Measurements from ENCODE around the gene FEZ2.

The FEZ2 gene

DNA sequence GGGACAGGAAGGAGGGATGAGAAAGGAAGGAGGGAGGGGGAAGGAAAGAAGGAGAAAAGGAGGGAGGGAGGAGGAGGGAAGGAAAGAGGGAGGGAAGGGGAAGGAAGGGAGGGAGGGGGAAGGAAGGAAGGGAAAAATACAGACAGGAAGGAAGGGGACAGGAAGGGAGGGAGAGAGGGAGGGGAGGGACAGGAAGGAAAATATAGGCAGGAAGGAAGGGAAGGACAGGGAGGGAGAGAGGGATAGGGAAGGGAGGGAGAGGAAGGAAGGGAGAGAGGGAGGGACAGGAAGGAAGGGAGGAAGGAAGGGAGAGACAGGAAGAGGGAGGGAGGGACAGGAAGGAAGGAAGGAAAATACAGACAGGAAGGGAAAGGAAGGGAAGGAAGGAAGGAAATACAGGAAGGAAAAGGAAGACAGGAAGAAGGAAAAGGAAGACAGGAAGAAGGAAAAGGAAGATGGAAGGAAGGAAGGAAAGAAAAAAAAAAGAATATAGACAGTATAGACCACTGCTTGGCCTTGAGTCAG lies 63.6 kb downstream of the FEZ2 start:
- no peak for DNase-seq (ENCODE audit: low read depth in 2 of 2, low spot score in 1 of 2)

DNA sequence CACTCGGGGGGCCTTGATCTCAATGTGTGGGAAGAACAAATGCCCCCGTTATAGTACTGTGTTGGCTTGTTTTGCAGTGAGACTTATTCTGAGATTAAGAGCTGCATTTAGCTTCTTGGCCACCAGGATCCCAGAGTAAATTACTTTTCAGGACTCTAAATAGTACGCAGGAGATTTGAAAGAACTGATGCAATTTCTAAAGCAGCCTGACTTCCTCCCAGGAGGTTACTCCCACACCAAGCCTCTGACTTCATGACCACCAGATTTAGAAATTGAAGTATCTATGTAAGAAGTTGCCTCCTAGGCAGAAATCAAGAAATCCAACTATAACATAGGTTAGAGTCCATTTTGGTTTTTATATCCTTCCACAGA lies 67.0 kb downstream of the FEZ2 start:
- no peak for DNase-seq (ENCODE audit: low read depth in 2 of 2, low spot score in 1 of 2)

DNA sequence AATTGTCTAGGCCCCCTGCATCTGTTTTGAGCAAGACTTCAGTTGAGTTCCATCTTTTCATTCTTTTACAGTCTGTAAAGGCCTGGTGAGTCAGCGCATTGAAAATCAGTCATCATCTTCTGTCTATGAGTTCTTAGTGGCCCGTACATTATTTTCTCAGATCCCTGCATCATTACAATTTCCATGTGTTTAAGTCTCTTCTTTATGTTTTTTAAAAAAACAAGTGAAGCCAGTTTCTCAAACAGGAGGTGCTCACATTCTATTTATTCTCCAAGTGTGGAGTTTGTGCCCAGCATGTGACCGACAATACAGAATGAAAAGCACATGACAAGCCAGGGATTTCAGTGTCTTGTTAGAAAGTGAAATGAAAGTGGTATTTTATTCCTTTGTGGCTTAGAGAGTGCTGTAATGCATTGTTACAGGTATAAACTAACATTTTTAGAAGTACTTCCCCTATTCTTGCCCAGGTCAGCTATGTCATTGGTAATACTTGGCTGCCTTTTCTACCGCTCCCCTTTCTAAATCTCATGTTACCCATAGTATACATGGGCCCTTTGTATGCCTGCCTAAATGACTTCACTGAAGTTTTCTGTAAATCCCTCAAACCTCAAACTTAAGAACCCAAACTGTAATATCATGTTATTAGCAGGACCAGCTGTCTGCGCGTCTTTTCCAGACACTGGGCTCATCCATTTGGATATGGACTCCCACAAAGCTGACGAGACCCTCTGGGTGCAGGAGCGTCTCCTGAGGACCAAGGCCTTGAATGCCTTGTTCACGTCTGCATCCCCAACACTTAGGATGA lies 67.6 kb downstream of the FEZ2 start:
- DNase-seq (ENCODE audit: low read depth in 2 of 2, low spot score in 1 of 2): no peak

DNA sequence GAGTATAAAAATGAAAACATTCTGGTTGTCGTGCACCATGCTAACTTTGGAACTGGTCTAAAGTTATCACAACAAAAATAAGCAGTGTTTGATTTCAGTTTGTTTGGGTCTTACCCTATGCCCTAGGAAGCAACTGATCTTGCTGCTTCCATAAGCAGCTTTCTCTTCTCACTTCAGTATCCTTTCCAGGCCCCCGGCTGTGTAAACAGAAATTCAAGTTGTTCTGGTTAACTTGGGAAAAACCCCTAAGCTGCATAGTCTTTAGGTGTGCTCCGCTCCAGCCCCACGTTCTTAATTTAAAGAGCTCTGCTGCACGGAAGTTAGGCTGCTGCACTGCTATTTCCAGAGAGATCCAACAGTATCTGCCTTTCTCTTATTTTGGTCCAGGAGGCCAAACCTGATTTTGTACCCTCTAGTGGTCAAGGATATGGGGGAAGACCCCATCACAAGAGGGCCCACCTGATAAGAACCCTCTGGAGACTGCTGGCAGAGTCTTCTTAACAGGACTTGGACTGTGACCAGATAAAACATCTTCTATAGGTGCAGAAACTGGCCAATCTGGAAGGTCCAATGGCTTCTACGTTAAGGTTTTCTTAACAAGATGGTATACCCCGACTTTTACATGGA lies 69.1 kb downstream of the FEZ2 start:
- no peak for DNase-seq (ENCODE audit: low read depth in 2 of 2, low spot score in 1 of 2)

DNA sequence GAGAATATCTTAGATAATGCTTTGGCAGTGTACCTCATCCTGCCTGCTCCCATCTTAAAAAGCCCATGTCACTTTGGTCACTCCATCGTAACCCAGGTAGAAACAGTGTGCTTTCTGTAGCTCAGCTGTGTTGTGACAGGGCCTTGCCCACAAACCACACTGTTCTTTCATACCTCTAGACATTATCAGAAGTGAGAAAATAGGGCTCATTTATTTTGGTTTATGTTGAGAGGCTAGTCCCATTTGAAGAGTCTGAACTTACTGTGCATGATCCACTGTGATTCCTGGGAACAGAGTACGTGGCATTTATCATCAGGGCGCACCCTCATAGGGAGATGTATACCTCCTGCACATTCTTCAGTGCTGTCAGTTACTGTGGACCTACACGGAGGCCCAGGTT lies 69.7 kb downstream of the FEZ2 start:
- DNase-seq (ENCODE audit: low read depth in 2 of 2, low spot score in 1 of 2): no peak

DNA sequence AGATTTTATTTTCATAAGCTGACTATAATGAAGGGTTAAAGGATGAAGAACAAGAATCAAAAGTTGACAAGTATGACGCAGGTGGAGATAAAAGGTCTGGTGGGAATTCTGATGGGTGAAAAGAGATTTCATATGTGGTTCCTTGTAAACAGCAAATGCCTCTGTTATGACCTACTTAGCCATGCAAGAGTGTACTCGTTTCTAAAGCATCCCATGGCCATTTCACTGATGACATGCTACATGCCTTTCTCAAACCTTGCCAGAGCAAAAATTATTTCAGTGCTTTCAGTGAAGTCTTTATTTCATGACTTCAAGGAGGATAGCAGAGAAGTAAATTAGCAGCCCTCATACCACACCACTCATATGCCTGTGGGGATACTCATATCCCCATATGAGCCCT lies 71.7 kb downstream of the FEZ2 start:
- no peak for DNase-seq (ENCODE audit: low read depth in 2 of 2, low spot score in 1 of 2)

DNA sequence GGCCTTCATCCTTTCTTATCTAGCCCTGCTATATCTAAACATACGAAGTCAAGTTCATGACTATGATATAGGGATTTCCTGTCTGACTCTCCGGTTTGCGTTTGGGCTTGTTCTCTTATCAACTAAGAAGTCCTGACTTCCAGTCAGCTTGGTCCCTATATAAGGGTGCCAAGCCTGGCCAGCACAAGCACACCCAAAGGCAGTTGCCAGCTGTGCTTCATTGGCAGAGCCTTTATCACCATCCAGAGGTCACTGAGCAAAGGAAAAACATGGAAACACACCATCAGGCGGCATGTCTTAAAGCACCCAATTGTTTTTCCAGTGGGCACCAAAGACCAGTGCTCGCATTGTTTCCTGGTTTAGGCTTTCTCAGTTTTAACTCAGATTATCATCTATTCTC lies 72.7 kb downstream of the FEZ2 start:
- DNase-seq (ENCODE audit: low read depth in 2 of 2, low spot score in 1 of 2): no peak

DNA sequence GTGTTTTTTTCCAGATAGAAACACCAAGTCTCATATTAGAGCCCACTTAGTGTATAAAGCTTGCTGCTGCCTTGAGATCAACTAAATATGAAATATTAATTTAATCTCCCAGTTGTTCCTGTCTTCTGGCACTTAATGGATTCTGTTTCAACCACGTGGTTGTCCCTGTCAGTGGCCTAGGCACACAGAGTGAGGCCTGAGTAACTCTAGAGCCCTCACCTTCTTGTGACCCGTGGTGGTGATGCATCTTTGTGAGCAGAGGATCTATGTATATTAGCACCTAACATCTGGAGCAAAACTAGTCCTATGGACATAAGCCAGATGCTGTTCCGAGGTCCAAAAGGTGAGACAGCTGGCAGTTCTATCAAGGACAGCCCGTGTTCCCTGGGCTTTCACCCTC lies 74.8 kb downstream of the FEZ2 start:
- DNase-seq (ENCODE audit: low read depth in 2 of 2, low spot score in 1 of 2): no peak

DNA sequence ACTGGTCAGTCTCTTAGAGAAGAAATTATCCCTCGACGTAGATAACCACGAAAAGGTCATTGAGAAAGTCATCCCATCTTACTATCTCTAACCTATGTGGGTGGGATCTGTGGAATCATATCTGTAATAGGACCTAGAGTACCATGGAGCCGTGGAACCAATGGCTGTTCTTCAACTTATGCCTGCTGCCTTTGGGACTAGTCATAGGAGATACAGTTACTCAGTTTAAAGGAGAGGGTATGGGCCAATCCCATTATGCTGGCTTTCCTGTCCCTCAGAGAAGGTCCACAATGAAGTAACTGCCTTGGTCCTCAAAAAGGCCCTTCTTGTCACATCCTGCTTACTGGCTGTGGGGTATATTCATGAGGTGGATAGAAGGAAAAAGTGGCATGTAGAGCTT lies 77.5 kb downstream of the FEZ2 start:
- no peak for DNase-seq (ENCODE audit: low read depth in 2 of 2, low spot score in 1 of 2)

DNA sequence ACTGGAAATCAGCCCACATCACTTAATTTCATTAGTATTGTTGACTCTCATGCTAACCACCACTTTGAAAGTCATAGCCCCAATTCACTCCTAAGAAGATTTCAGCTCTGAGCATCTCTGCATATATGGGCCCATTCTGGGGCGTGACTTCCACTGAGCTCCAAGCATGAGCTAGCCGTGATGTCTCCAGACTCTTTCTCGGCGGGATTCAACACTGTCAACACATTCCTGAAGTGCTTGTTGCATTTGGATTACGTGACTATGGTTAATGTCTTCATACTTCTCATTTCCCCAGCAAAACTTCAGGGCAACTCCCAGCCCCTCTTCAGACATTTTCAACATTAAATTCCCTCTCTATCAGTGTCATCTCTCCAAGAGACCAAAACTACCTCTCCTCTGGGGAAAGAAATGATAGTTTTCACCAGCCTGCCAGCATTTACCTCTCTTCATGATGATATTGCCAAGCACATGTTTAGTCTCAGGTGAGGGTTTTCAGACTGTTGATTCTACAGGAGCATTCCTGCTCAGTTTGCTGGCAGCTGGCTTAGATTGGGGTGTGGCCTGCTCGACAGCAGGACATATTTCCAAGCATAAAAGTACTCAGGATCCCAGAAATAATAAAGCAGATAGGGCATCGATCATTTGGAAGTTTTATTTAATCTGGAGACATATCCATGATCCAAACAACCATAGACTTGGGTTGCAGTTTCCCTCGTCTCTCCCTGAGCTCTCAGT lies 81.7 kb downstream of the FEZ2 start:
- no peak for DNase-seq (ENCODE audit: low read depth in 2 of 2, low spot score in 1 of 2)

DNA sequence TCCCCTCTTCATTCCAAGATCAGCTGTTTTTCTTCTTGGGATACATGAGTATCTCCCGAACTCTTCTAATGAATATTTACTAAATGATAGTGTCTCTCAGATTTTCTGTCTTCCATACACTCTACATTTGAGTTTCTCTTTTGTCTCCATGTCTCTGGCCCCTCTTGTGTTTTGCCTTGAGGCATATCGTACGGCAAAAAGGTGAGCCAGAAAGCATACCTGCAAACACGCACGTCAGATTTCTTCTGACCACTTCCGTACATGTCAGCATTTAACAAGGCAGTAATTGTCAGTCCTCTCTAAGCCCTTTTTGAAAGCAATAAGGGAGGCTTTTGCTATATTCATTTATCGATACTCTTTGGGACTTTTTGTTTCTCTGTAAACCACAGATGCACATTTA lies 82.4 kb downstream of the FEZ2 start:
- no peak for DNase-seq (ENCODE audit: low read depth in 2 of 2, low spot score in 1 of 2)

DNA sequence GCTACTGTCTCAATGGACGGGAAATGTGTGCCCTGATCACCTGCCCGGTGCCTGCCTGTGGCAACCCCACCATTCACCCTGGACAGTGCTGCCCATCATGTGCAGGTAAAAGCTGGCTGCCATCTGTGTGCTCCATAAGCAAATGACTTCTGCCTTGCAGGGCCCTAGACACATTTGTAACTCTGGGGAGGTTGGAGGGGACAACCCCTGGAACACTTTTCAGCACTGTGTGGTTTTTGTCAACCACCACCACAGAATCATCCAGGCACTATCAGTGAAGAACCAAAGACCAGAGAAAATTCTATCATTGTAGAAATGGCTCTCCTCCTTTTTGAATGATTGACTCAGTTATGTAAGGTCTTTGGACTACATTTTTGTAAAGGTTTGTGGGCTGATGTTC lies 84.3 kb downstream of the FEZ2 start:
- no peak for DNase-seq (ENCODE audit: low read depth in 2 of 2, low spot score in 1 of 2)

DNA sequence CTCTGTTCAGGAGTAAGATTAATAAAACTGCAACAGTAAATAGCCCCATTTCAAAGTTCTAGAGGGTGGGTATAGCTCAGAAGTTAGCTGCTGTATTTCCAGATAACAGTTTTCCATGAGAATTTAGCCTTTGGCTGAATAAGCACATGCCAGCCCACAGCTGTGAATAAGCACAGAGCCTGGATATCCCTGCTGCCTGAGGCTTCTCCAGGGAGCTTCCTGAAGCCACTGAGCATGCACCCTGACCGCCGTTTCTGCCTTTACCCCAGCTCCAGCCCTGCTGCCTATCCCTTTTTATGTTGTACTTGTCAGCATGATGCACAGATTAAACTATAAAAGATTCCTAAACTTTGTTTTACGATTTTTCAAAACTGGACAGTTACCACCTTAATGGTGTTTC lies 85.3 kb downstream of the FEZ2 start:
- DNase-seq (ENCODE audit: low read depth in 2 of 2, low spot score in 1 of 2): no peak

DNA sequence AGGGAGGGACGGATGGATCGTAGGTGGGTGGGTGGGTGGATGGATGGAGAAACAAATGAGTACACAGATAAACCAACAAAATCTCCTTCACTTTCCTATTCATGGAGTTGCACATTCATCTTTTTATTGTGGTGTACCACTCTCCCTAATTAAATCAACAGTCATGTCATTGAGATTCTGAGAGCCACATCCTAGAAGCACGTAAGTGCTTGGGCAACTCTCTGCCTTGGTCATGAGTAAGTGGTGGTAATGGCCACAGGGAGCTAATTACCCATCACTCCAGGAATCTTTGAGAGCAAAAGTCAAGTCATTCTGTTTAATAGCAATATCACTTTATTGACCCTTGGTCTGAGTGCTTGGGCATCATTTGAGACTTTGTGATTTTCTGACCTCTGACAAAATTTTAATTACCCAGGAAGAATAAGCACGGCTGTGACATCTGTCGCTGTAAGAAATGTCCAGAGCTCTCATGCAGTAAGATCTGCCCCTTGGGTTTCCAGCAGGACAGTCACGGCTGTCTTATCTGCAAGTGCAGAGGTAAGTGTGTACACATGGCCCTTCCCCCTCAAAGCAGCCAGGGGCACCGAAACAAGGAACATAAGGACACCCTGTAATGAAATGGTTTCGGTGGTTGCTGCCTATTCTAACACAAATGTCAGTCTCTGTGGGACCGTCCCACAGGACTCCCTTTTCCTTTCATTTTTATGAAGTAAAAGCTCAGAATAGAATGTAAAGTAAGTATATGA lies 85.9 kb downstream of the FEZ2 start:
- no peak for DNase-seq (ENCODE audit: low read depth in 2 of 2, low spot score in 1 of 2)

DNA sequence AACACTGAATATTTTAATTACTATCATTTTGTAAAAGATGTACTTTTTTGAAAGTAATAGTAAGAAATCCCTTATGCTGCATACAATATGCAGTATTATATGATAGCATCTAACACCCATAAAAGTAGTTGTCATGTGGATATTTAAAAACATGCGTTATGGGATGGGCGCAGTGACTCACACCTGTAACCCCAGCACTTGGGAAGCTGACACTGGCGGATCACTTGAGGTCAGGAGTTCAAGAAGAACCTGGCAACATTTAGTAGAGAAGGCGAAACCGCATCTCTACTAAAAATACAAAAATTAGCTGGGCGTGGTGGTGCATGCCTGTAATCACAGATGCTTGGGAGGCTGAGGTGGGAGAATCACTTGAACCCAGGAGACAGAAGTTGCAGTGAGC lies 88.9 kb downstream of the FEZ2 start:
- no peak for DNase-seq (ENCODE audit: low read depth in 2 of 2, low spot score in 1 of 2)

DNA sequence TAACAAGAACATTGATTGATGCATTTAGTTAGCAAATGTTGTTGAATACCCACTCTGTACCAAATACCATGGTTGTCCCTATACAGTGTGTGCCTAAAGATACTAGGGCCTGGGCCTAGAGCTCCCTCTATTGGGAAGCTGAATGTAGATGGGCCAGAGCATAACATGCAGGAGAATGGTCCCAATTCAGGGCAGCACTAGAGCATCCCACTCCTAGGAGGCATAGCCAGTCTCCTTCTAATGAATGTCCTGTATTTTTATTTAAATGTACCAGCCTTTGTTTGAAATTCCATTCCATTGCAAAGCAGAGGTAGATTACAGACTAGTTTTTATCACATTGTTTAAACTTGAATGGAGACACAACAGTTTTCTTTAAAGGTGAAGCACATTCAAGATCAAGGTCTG lies 90.6 kb downstream of the FEZ2 start:
- peak in 1 of 2 donors; percentile 4 for DNase-seq (ENCODE audit: low read depth in 2 of 2, low spot score in 1 of 2)
